A549 (cell line): ENCODE results near the gene CD160. TPM values are rescaled to one million over a fixed set of nuclear protein-coding genes. Genes with fewer than 3 reads are reported as not detected.
"Not testable (repeated sequence)": the region's sequence is repeated elsewhere in the genome, so short reads cannot be mapped to it uniquely, and the experiment has no call there.

Experiments used
- ATAC-seq, 2 experiments: fragments of 200-7000 bp in 1 of 2; fragments of >200 bp in 1 of 2; cut with Nextera tagmentation in 1 of 2; cut with Tn5 transposase in 1 of 2; 3 replicates each; pipeline versions ENCODE4 v1.8.0 to v1.9.1; 2018 to 2020; ENCODE audit warnings: mild to moderate bottlenecking in 1 of 2, moderate library complexity in 1 of 2
- CTCF ChIA-PET: fragments of 300-600 bp; sonication (Branson Sonifier 250); formaldehyde crosslinking; extraction: SDS; loops from one replicate; lab custom pipeline; 2021; ENCODE audit warnings: antibody characterized with exemption, inconsistent platforms; lab: Yijun Ruan, JAX
- POLR2A ChIA-PET: fragments of 350-600 bp; formaldehyde crosslinking; extraction: SDS; loops from one replicate; lab custom pipeline; 2021; ENCODE audit warnings: antibody characterized with exemption, inconsistent platforms; lab: Yijun Ruan, JAX
- DNase-seq, 2 experiments: peaks; one replicate each; pipeline versions ENCODE4 v3.0.0 to v3.0.0-alpha.2; 2011 to 2016; ENCODE audit warnings: low read depth in 1 of 2, low spot score in 1 of 2
- FAIRE-seq: peaks from 2 replicates; lab custom pipeline; 2011; peaks lifted over from hg19 to GRCh38; lab: Jason Lieb, UNC
- H3K27ac ChIP-seq, 2 experiments: fragments of >200 bp; sonication (Bioruptor Twin); formaldehyde crosslinking; 3 replicates each; pipeline ENCODE4 v1.5.1; 2016 to 2017
- H3K4me1 ChIP-seq: fragments of >200 bp; sonication (Bioruptor Twin); formaldehyde crosslinking; 3 replicates; pipeline ENCODE4 v1.6.1; 2016
- H3K4me2 ChIP-seq: fragments of >200 bp; sonication (Bioruptor Twin); formaldehyde crosslinking; 3 replicates; pipeline ENCODE4 v1.6.1; 2016
- H3K4me3 ChIP-seq: fragments of >200 bp; sonication (Bioruptor Twin); formaldehyde crosslinking; 3 replicates; pipeline ENCODE4 v1.5.1; 2016
- H3K9me3 ChIP-seq: fragments of >200 bp; sonication (Bioruptor Twin); formaldehyde crosslinking; 3 replicates; pipeline ENCODE4 v1.6.1; 2016
- EP300 ChIP-seq, 2 experiments: fragments of >200 bp; sonication (Bioruptor Twin); formaldehyde crosslinking; IDR thresholded peaks; 2 replicates in 1 of 2; 3 replicates in 1 of 2; pipeline ENCODE4 v1.6.1; 2016 to 2017
- FOSB ChIP-seq: fragments of 250-450 bp; sonication (Bioruptor Pico); IDR thresholded peaks from 2 replicates; pipeline ENCODE4 v1.5.0; 2020; ENCODE audit warnings: mild to moderate bottlenecking, moderate library complexity
- FOSL2 ChIP-seq, 2 experiments: fragments of 450-650 bp in 1 of 2; fragments of >200 bp in 1 of 2; sonication (Bioruptor Twin) in 1 of 2; formaldehyde crosslinking; IDR thresholded peaks; 2 replicates each; pipeline versions ENCODE4 v1.5.0 to v1.6.1; 2016 to 2020; ENCODE audit warnings: mild to moderate bottlenecking in 1 of 2, moderate library complexity in 1 of 2
- MAFK ChIP-seq: fragments of 450-650 bp; IDR thresholded peaks from 2 replicates; pipeline ENCODE4 v1.6.1; 2014; ENCODE audit not compliant: partially characterized antibody
- ZFP36 ChIP-seq: fragments of 450-650 bp; IDR thresholded peaks from 2 replicates; pipeline ENCODE4 v1.6.1; 2014; ENCODE audit warnings: borderline replicate concordance; ENCODE audit not compliant: partially characterized antibody
- WGBS: methylation state at CpG from one replicate; pipeline ENCODE4 v1.1.6; 2017; ENCODE audit errors: missing lambda C conversion rate; 5-methylcytosine and 5-hydroxymethylcytosine counted together
- polyA plus RNA-seq, 4 experiments: library from polyadenylated mRNA; depleted of rRNA in 3 of 4; stranded (reverse); fragments of >200 nt; fragmentation: RNase III in 1 of 4; extraction: RNeasy Plus Mini Kit Qiagen cat#74134 plus additional on column Dnase treatment in 1 of 4; gene quantifications; 2 replicates in 3 of 4; 3 replicates in 1 of 4; pipeline ENCODE4 v1.2.3, GENCODE V29; 2011 to 2017
- TF ChIP-seq, protein P1 (sequence below): IDR thresholded peaks from 2 replicates; pipeline ENCODE4 v1.6.1; 2012

Gene CD160
- polyA plus RNA-seq, 2 of the 4 experiments (the other 2 are of a cell fraction): 0.05 TPM; not detected in 1

GRCh38 chr1:145759721-145760120 lies 40.4 kb downstream of the CD160 start:
- no peak for FAIRE-seq
- ChIA-PET POLR2A (no interaction called here), CTCF (interaction anchor here (1.0 to 3.5 kb wide), 4 partner anchors 35 to 85 kb away, joined by 3 to 22 read pairs (median 6); partner anchors contain the start of gene NUDT17)
- H3K4me3 ChIP-seq: no peak overlapping the region
- H3K9me3 ChIP-seq: peaks cover 11% of the 10 kb centered on the region
- no peak for TF ChIP-seq FOSL2 (IDR thresholded peaks at IDR 0.05)
- TF ChIP-seq FOSL2 (CRISPR knock-in tag; IDR thresholded peaks at IDR 0.05): no peak
- no peak for TF ChIP-seq ZFP36
- TF ChIP-seq, protein P1, sequence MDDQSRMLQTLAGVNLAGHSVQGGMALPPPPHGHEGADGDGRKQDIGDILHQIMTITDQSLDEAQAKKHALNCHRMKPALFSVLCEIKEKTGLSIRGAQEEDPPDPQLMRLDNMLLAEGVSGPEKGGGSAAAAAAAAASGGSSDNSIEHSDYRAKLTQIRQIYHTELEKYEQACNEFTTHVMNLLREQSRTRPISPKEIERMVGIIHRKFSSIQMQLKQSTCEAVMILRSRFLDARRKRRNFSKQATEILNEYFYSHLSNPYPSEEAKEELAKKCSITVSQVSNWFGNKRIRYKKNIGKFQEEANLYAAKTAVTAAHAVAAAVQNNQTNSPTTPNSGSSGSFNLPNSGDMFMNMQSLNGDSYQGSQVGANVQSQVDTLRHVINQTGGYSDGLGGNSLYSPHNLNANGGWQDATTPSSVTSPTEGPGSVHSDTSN: no peak
- TF ChIP-seq EP300 (IDR thresholded peaks at IDR 0.05): no peak
- no peak for TF ChIP-seq FOSB (CRISPR knock-in tag)
- TF ChIP-seq MAFK: peak; percentile 96
- peaks cover 5% of the 10 kb centered on the region; the same call in 1 of the 3 replicates for H3K4me1 ChIP-seq
- 91% methylated on average over 1 of the region's 1 CpG for WGBS
- no peak for DNase-seq
- no peak overlapping the region for H3K27ac ChIP-seq
- no peak overlapping the region for H3K4me2 ChIP-seq
- ATAC-seq: no peak

- POLR2A ChIA-PET, H3K4me1 ChIP-seq, H3K27ac ChIP-seq, FAIRE-seq, ATAC-seq, H3K4me3 ChIP-seq, H3K4me2 ChIP-seq, DNase-seq: not testable (repeated sequence)
- CTCF ChIA-PET: interaction anchor here (1.0 to 3.5 kb wide), 3 partner anchors 35 to 75 kb away, joined by 3 to 22 read pairs (median 3); no protein-coding TSS in a partner anchor
- 96% methylated on average over 4 of the region's 4 CpGs for WGBS
- peaks cover 11% of the 10 kb centered on the region for H3K9me3 ChIP-seq
Measured at GRCh38 chr1:145760395-145760949, 41.2 kb downstream of the CD160 start.

GRCh38 chr1:145761498-145761897 lies 42.2 kb downstream of the CD160 start:
- WGBS: 100% methylated on average over 11 of the region's 11 CpGs
- H3K4me2 ChIP-seq, CTCF ChIA-PET, FAIRE-seq, DNase-seq, H3K27ac ChIP-seq, POLR2A ChIA-PET, H3K4me3 ChIP-seq, ATAC-seq: not testable (repeated sequence)
- H3K9me3 ChIP-seq: peaks cover 11% of the 10 kb centered on the region
- peaks cover 20% of the 10 kb centered on the region for H3K4me1 ChIP-seq

DNA sequence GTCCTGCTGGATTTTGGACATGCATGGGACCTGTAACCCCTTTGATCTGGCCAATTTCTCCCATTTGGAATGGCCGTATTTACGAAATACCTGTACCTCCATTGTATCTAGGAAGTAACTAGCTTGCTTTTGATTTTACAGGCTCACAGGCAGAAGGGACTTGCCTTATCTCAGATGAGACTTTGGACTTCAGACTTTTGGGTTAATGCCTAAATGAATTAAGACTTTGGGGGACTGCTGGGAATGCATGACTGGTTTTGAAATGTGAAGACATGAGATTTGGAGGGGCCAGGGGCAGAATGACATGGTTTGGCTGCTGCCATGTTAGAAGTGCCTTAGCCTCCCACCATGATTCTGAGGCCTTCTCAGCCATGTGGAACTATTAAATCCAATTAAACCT lies 42.7 kb downstream of the CD160 start:
- FAIRE-seq, H3K4me3 ChIP-seq, H3K27ac ChIP-seq, ATAC-seq, DNase-seq, CTCF ChIA-PET, H3K4me2 ChIP-seq, POLR2A ChIA-PET: not testable (repeated sequence)
- H3K4me1 ChIP-seq: peaks cover 20% of the 10 kb centered on the region
- WGBS: 100% methylated on average over 2 of the region's 2 CpGs
- peaks cover 11% of the 10 kb centered on the region for H3K9me3 ChIP-seq

GRCh38 chr1:145764231-145764940 lies 45.1 kb downstream of the CD160 start:
- H3K4me3 ChIP-seq, CTCF ChIA-PET, H3K4me2 ChIP-seq, FAIRE-seq, ATAC-seq, POLR2A ChIA-PET, DNase-seq: not testable (repeated sequence)
- Histone ChIP-seq H3K4me1 (peaks cover 20% of the 10 kb centered on the region), H3K27ac (peak overlapping the region; percentile 25 to 58; a peak in 4 of 6 replicates), H3K9me3 (peaks cover 11% of the 10 kb centered on the region)
- WGBS: 93% methylated on average over 22 of the region's 52 CpGs

- CTCF ChIA-PET, DNase-seq, POLR2A ChIA-PET, H3K4me3 ChIP-seq, FAIRE-seq: not testable (repeated sequence)
- H3K27ac ChIP-seq: peak overlapping the region in 1 of 2 experiments; percentile 22; a peak in 2 of 6 replicates
- WGBS: 9% methylated on average over 2 of the region's 3 CpGs
- peak in 1 of 2 experiments; percentile 21; a peak in 1 of 6 replicates for ATAC-seq
- H3K4me1 ChIP-seq: peaks cover 20% of the 10 kb centered on the region
- peaks cover 11% of the 10 kb centered on the region for H3K9me3 ChIP-seq
- peak overlapping the region; percentile 42 for H3K4me2 ChIP-seq
Measured at GRCh38 chr1:145765127-145765526, 45.8 kb downstream of the CD160 start.
